ENCODE measurements around the gene TRAF1.

GRCh38 chr9:120929229-120929791, 2.7 kb upstream of the TRAF1 start:
- TF ChIP-seq CTCF (IDR thresholded peaks at IDR 0.05) (peak; percentile 5), EZH2 (IDR thresholded peaks at IDR 0.05; ENCODE audit: borderline replicate concordance, insufficient read depth, low read depth, low read length, poor library complexity, severe bottlenecking) (no peak)

Data from B cell (primary cell).